ENCODE results near the gene OXGR1. TPM values are rescaled to one million over a fixed set of nuclear protein-coding genes. Genes with fewer than 3 reads are reported as not detected.
A peak's percentile ranks its signal among the peaks of the same experiment; 100 is the strongest.

The OXGR1 gene
- total RNA-seq, 1 donor from 2014 or later, result 0.83 TPM

DNA sequence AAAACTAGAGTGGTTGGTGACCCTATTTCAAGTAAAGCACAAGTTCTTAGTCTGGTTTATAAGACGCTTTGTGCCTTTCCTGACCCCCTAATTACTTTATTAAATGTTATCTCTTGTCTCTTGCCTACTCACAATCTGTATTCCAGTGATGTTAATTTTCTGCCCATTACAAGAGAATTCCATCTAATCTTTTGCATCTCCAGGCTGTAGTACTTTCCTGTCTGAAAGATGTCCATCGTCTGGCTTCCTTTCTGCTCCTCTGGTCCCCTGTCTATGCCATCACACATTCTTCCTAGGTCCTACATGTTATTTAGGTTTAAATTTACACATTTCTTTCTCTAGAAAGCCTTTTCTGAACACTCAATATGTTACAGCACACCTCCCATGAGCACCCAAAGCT is 25.9 kb upstream of the OXGR1 start:
- H3K9me3 ChIP-seq, result no peaks in the 10 kb centered on the region
- H3K4me1 ChIP-seq, result no peaks in the 10 kb centered on the region
- H3K36me3 ChIP-seq, result no peaks in the 10 kb centered on the region
- peaks cover 4% of the 10 kb centered on the region for H3K27me3 ChIP-seq (ENCODE audit: low read depth)
- DNase-seq (no peak), ATAC-seq (no peak)
- TF ChIP-seq, protein P1, sequence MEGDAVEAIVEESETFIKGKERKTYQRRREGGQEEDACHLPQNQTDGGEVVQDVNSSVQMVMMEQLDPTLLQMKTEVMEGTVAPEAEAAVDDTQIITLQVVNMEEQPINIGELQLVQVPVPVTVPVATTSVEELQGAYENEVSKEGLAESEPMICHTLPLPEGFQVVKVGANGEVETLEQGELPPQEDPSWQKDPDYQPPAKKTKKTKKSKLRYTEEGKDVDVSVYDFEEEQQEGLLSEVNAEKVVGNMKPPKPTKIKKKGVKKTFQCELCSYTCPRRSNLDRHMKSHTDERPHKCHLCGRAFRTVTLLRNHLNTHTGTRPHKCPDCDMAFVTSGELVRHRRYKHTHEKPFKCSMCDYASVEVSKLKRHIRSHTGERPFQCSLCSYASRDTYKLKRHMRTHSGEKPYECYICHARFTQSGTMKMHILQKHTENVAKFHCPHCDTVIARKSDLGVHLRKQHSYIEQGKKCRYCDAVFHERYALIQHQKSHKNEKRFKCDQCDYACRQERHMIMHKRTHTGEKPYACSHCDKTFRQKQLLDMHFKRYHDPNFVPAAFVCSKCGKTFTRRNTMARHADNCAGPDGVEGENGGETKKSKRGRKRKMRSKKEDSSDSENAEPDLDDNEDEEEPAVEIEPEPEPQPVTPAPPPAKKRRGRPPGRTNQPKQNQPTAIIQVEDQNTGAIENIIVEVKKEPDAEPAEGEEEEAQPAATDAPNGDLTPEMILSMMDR (IDR thresholded peaks at IDR 0.05), result no peak
- H3K4me3 ChIP-seq, result no peak overlapping the region
- intact Hi-C loops (cut with DNase I), result no loop called here
- H3K27ac ChIP-seq, result no peak overlapping the region

GRCh38 chr13:97019236-97019635 is 25.0 kb upstream of the OXGR1 start:
- no peaks in the 10 kb centered on the region for H3K4me1 ChIP-seq
- no peak overlapping the region for H3K27ac ChIP-seq
- peaks cover 4% of the 10 kb centered on the region for H3K27me3 ChIP-seq (ENCODE audit: low read depth)
- no peak for DNase-seq
- H3K4me3 ChIP-seq, result no peak overlapping the region
- H3K36me3 ChIP-seq, result no peaks in the 10 kb centered on the region
- H3K9me3 ChIP-seq, result no peaks in the 10 kb centered on the region
- no peak for ATAC-seq
- TF ChIP-seq, protein P1 (IDR thresholded peaks at IDR 0.05), result no peak
- intact Hi-C loops (cut with DNase I), result no loop called here

DNA sequence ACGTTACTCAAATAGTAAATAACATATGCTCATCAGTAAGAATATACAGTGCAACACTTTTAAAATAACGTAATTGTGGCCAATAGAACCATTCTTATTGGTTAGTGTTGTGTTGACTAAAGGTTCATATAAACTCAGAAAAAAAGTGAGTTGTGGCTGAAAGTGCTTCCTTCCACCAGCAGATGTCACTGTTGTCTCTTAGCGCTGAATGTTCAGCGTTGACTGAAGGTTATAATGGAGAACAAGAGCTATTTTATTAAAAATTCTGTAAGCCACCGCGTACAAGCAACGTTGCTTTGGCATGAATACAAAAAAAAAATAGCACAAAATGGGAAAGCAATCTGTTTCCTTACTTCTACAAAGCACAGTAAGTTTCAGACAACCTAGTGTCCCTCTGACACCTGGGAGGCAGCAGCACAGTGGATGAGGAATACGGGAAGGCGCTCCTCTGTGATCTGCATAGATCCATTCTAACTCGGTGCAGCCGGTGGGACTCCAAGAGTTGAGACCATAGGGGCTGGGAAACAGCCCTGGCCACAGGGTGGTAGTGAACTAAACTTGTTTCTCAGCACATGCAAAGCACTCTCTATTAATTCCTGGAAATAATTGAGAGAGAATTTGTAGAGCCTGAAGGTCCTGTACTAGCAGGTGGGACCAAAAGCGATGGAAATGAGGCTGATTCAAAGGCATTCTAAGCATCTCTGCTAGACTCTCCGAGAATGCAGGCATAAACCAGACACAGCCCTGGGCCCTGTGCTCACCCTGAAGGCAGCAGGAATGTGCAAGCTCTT is 23.9 kb upstream of the OXGR1 start:
- Histone ChIP-seq H3K9me3 (no peaks in the 10 kb centered on the region), H3K4me3 (no peak overlapping the region), H3K36me3 (no peaks in the 10 kb centered on the region), H3K4me1 (no peaks in the 10 kb centered on the region), H3K27ac (no peak overlapping the region), H3K27me3 (ENCODE audit: low read depth) (peaks cover 4% of the 10 kb centered on the region)
- intact Hi-C loops (cut with DNase I), result no loop called here
- no peak for DNase-seq
- peak; percentile 57 to 65 for ATAC-seq
- TF ChIP-seq, protein P1 (IDR thresholded peaks at IDR 0.05), result peak; percentile 86

- peaks cover 4% of the 10 kb centered on the region for H3K27me3 ChIP-seq (ENCODE audit: low read depth)
- no peak overlapping the region for H3K4me3 ChIP-seq
- no peak overlapping the region for H3K27ac ChIP-seq
- no peak for ATAC-seq
- DNase-seq, result no peak
- no peaks in the 10 kb centered on the region for H3K4me1 ChIP-seq
- intact Hi-C loops (cut with DNase I), result no loop called here
- no peaks in the 10 kb centered on the region for H3K36me3 ChIP-seq
- TF ChIP-seq, protein P1 (IDR thresholded peaks at IDR 0.05), result no peak
- no peaks in the 10 kb centered on the region for H3K9me3 ChIP-seq
These were observed 23.0 kb upstream of the OXGR1 start for GRCh38 chr13:97017322-97017721.

DNA sequence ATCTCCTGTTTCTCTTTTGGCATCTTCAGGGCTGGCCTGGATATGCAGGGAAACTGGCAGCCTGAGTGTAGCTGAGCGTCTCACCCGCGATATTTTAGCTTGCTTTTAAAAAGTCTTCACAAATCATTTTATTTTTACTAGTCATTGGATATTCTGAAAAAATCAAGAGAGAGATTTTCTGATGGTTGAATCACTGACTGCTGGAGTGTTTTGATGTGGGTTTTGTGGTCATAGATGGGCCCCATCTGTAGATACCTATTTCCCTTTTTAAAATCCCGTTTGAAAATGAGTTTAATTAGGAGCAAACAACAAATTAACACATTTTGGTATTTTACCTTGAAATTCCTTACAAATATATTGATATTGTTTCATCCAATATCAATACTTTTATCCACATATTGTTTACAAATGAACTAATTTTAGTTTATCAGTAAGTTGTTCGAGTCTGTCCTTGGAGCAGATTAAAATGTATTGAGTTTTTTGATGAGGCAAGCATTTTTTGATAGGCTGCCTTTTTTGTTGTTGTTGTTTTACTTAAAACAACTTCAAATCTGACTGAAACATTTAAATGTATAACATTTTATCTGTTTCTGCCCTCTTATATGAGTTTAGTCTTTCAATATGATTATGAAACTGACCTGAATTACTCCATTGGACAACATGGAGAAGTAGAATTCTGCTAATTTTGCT is 21.5 kb upstream of the OXGR1 start:
- TF ChIP-seq, protein P1 (IDR thresholded peaks at IDR 0.05), result no peak
- H3K4me1 ChIP-seq, result no peaks in the 10 kb centered on the region
- DNase-seq, result no peak
- H3K9me3 ChIP-seq, result no peaks in the 10 kb centered on the region
- intact Hi-C loops (cut with DNase I), result no loop called here
- ATAC-seq, result no peak
- no peak overlapping the region for H3K27ac ChIP-seq
- peaks cover 4% of the 10 kb centered on the region for H3K27me3 ChIP-seq (ENCODE audit: low read depth)
- H3K36me3 ChIP-seq, result no peaks in the 10 kb centered on the region
- H3K4me3 ChIP-seq, result no peak overlapping the region

Measured in lower lobe of right lung (tissue), 2 donors.